C4-2B (cell line): ENCODE results near the gene MTMR11.

Source experiments
- CTCF ChIP-seq: fragments of 450-650 bp; conservative IDR thresholded peaks from 2 replicates; pipeline ENCODE4 v1.5.1; 2017; ENCODE audit warnings: mild to moderate bottlenecking
- ZFX ChIP-seq: fragments of 450-650 bp; IDR thresholded peaks from 2 replicates; pipeline ENCODE4 v1.6.1; 2017

- TF ChIP-seq CTCF (no peak), ZFX (no peak)
These were observed 470 bp upstream of the MTMR11 start for GRCh38 chr1:149936992-149937705.
